Measurements from ENCODE around the gene TNXB.
"Not testable (repeated sequence)": the region's sequence is repeated elsewhere in the genome, so short reads cannot be mapped to it uniquely, and the experiment has no call there.

TNXB gene

GRCh38 chr6:32014547-32014946, 94.6 kb downstream of the TNXB start, which contains the start of gene C4B:
Gene C4B, plus strand, starts transcription at chr6:32014795. Its CDS starts 51 bp downstream, at chr6:32014846.
- H3K27ac ChIP-seq (ENCODE audit: low read depth in 2 of 2, low read length in 2 of 2); H3K36me3 ChIP-seq (ENCODE audit: control insufficient read depth in 2 of 2, insufficient read depth in 2 of 2, low read length in 2 of 2); H3K4me3 ChIP-seq (ENCODE audit: low read length in 2 of 2); H3K9ac ChIP-seq (ENCODE audit: low read depth in 1 of 2, low read length in 2 of 2); H3K4me1 ChIP-seq (ENCODE audit: control insufficient read depth in 2 of 2, insufficient read depth in 2 of 2, low read length in 2 of 2); H3K9me3 ChIP-seq (ENCODE audit: control insufficient read depth in 2 of 2, low read length in 2 of 2); H3K27me3 ChIP-seq (ENCODE audit: control insufficient read depth in 2 of 2, insufficient read depth in 2 of 2, low read length in 2 of 2): not testable (repeated sequence)

DNA sequence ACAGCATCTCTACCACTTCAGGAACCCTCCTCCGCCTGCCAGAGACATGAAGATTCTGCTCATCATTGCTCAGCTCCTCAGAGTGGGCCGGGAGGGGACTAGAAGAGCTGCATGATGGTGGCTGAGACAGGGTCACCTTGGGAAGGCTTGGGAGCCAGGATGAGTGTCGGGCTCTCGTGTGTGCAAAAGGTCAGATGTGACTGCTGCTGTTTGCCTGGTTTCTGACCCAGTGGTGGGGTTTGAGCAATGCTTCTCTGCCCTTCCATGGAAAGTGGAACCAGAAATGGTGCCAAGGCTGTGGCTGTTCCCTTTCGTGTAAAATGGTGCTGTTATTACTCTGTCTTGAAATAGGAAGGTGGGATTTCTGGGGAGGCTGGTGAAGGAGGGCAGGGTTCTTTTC, 95.4 kb downstream of the TNXB start:
- not testable (repeated sequence) for H3K9ac ChIP-seq (ENCODE audit: low read depth in 1 of 2, low read length in 2 of 2); H3K4me3 ChIP-seq (ENCODE audit: low read length in 2 of 2); H3K9me3 ChIP-seq (ENCODE audit: control insufficient read depth in 2 of 2, low read length in 2 of 2); H3K36me3 ChIP-seq (ENCODE audit: control insufficient read depth in 2 of 2, insufficient read depth in 2 of 2, low read length in 2 of 2); H3K27me3 ChIP-seq (ENCODE audit: control insufficient read depth in 2 of 2, insufficient read depth in 2 of 2, low read length in 2 of 2); H3K27ac ChIP-seq (ENCODE audit: low read depth in 2 of 2, low read length in 2 of 2); H3K4me1 ChIP-seq (ENCODE audit: control insufficient read depth in 2 of 2, insufficient read depth in 2 of 2, low read length in 2 of 2)

DNA sequence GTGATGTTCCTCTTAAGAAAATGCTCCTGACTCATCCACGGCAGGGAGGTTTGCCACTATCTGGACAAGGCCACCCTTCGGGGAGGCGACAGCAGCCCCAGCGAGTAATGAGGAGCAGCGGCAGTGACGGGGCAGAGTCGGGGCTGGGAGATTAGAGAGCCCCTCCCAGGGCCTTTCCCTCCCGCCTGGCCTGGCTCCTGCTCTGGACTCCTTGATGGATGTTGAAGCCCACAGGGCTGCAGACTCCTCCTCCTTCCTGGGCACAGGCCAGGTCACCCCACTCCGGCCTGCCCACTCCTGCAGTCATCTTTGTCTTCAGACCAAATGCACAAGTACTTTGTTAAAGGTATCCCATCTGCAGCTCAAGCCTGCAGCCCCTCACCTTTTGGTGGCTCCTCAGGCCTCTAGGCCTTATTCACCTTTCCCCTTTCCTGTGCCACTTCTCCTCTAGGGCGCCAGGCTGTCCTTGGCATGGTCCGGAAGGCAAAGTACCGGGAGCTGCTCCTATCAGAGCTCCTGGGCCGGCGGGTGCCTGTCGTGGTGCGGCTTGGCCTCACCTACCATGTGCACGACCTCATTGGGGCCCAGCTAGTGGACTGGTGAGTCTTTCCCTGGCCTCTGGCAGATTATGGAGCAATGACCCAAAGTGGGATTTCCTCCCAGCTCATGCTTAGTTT, 96.1 kb downstream of the TNXB start:
- not testable (repeated sequence) for H3K36me3 ChIP-seq (ENCODE audit: control insufficient read depth in 2 of 2, insufficient read depth in 2 of 2, low read length in 2 of 2); H3K27ac ChIP-seq (ENCODE audit: low read depth in 2 of 2, low read length in 2 of 2); H3K27me3 ChIP-seq (ENCODE audit: control insufficient read depth in 2 of 2, insufficient read depth in 2 of 2, low read length in 2 of 2); H3K9ac ChIP-seq (ENCODE audit: low read depth in 1 of 2, low read length in 2 of 2); H3K9me3 ChIP-seq (ENCODE audit: control insufficient read depth in 2 of 2, low read length in 2 of 2); H3K4me1 ChIP-seq (ENCODE audit: control insufficient read depth in 2 of 2, insufficient read depth in 2 of 2, low read length in 2 of 2); H3K4me3 ChIP-seq (ENCODE audit: low read length in 2 of 2)

DNA sequence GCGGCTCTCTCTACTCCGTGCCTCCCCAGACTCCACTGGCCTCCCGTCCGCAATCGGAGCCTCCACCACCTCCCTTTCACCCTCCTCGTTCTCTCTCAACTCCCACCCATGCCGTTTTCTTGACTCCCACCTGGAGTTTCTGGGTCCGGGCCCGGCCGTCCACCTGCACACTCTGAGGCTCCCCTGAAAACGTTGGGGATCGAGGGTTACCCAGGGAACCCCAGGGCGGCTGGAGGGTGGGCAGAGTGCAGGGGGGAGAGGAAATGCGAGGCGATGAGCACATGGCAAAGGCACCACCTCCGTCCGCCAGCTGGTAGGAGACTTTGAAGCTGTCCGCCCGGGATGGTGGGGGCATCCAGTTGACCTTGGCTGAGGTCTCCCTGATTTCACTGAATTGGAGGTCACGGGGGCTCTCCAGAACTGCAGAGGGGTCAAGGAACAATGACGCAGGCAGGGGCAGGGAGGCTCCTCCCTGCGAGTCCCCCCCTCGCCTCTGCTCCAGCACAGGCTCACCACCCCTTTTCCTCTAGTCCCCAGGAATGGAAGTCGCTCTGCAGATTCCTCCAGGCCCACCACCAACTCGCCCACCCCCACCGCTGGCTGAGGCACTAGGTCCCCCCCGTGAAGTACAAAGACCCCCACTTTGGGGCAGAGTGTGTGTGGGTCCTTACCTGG, 98.1 kb downstream of the TNXB start:
- not testable (repeated sequence) for H3K4me1 ChIP-seq (ENCODE audit: control insufficient read depth in 2 of 2, insufficient read depth in 2 of 2, low read length in 2 of 2); H3K4me3 ChIP-seq (ENCODE audit: low read length in 2 of 2); H3K27me3 ChIP-seq (ENCODE audit: control insufficient read depth in 2 of 2, insufficient read depth in 2 of 2, low read length in 2 of 2); H3K9me3 ChIP-seq (ENCODE audit: control insufficient read depth in 2 of 2, low read length in 2 of 2); H3K36me3 ChIP-seq (ENCODE audit: control insufficient read depth in 2 of 2, insufficient read depth in 2 of 2, low read length in 2 of 2); H3K27ac ChIP-seq (ENCODE audit: low read depth in 2 of 2, low read length in 2 of 2); H3K9ac ChIP-seq (ENCODE audit: low read depth in 1 of 2, low read length in 2 of 2)

- H3K27me3 ChIP-seq (ENCODE audit: control insufficient read depth in 2 of 2, insufficient read depth in 2 of 2, low read length in 2 of 2); H3K36me3 ChIP-seq (ENCODE audit: control insufficient read depth in 2 of 2, insufficient read depth in 2 of 2, low read length in 2 of 2); H3K9me3 ChIP-seq (ENCODE audit: control insufficient read depth in 2 of 2, low read length in 2 of 2); H3K9ac ChIP-seq (ENCODE audit: low read depth in 1 of 2, low read length in 2 of 2); H3K4me3 ChIP-seq (ENCODE audit: low read length in 2 of 2); H3K4me1 ChIP-seq (ENCODE audit: control insufficient read depth in 2 of 2, insufficient read depth in 2 of 2, low read length in 2 of 2); H3K27ac ChIP-seq (ENCODE audit: low read depth in 2 of 2, low read length in 2 of 2): not testable (repeated sequence)
These were observed 99.6 kb downstream of the TNXB start for GRCh38 chr6:32009537-32009936.

- H3K9me3 ChIP-seq (ENCODE audit: control insufficient read depth in 2 of 2, low read length in 2 of 2); H3K27ac ChIP-seq (ENCODE audit: low read depth in 2 of 2, low read length in 2 of 2); H3K36me3 ChIP-seq (ENCODE audit: control insufficient read depth in 2 of 2, insufficient read depth in 2 of 2, low read length in 2 of 2); H3K4me3 ChIP-seq (ENCODE audit: low read length in 2 of 2); H3K27me3 ChIP-seq (ENCODE audit: control insufficient read depth in 2 of 2, insufficient read depth in 2 of 2, low read length in 2 of 2); H3K9ac ChIP-seq (ENCODE audit: low read depth in 1 of 2, low read length in 2 of 2); H3K4me1 ChIP-seq (ENCODE audit: control insufficient read depth in 2 of 2, insufficient read depth in 2 of 2, low read length in 2 of 2): not testable (repeated sequence)
These were observed 100.5 kb downstream of the TNXB start for GRCh38 chr6:32008616-32009015.

DNA sequence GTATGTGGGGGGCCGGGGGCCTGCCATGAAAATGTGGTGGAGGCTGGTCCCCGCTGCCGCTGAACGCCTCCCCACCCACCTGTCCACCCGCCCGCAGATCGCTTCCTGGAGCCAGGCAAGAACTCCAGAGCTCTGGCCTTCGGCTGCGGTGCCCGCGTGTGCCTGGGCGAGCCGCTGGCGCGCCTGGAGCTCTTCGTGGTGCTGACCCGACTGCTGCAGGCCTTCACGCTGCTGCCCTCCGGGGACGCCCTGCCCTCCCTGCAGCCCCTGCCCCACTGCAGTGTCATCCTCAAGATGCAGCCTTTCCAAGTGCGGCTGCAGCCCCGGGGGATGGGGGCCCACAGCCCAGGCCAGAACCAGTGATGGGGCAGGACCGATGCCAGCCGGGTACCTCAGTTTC, 101.1 kb downstream of the TNXB start:
- not testable (repeated sequence) for H3K9ac ChIP-seq (ENCODE audit: low read depth in 1 of 2, low read length in 2 of 2); H3K27me3 ChIP-seq (ENCODE audit: control insufficient read depth in 2 of 2, insufficient read depth in 2 of 2, low read length in 2 of 2); H3K9me3 ChIP-seq (ENCODE audit: control insufficient read depth in 2 of 2, low read length in 2 of 2); H3K27ac ChIP-seq (ENCODE audit: low read depth in 2 of 2, low read length in 2 of 2); H3K36me3 ChIP-seq (ENCODE audit: control insufficient read depth in 2 of 2, insufficient read depth in 2 of 2, low read length in 2 of 2); H3K4me1 ChIP-seq (ENCODE audit: control insufficient read depth in 2 of 2, insufficient read depth in 2 of 2, low read length in 2 of 2); H3K4me3 ChIP-seq (ENCODE audit: low read length in 2 of 2)

GRCh38 chr6:32007086-32007485, 102.1 kb downstream of the TNXB start:
- H3K27me3 ChIP-seq (ENCODE audit: control insufficient read depth in 2 of 2, insufficient read depth in 2 of 2, low read length in 2 of 2); H3K9ac ChIP-seq (ENCODE audit: low read depth in 1 of 2, low read length in 2 of 2); H3K9me3 ChIP-seq (ENCODE audit: control insufficient read depth in 2 of 2, low read length in 2 of 2); H3K4me1 ChIP-seq (ENCODE audit: control insufficient read depth in 2 of 2, insufficient read depth in 2 of 2, low read length in 2 of 2); H3K36me3 ChIP-seq (ENCODE audit: control insufficient read depth in 2 of 2, insufficient read depth in 2 of 2, low read length in 2 of 2); H3K4me3 ChIP-seq (ENCODE audit: low read length in 2 of 2); H3K27ac ChIP-seq (ENCODE audit: low read depth in 2 of 2, low read length in 2 of 2): not testable (repeated sequence)

GRCh38 chr6:32005991-32006529, 103.1 kb downstream of the TNXB start:
- H3K27ac ChIP-seq (ENCODE audit: low read depth in 2 of 2, low read length in 2 of 2); H3K36me3 ChIP-seq (ENCODE audit: control insufficient read depth in 2 of 2, insufficient read depth in 2 of 2, low read length in 2 of 2); H3K9ac ChIP-seq (ENCODE audit: low read depth in 1 of 2, low read length in 2 of 2); H3K27me3 ChIP-seq (ENCODE audit: control insufficient read depth in 2 of 2, insufficient read depth in 2 of 2, low read length in 2 of 2); H3K9me3 ChIP-seq (ENCODE audit: control insufficient read depth in 2 of 2, low read length in 2 of 2); H3K4me1 ChIP-seq (ENCODE audit: control insufficient read depth in 2 of 2, insufficient read depth in 2 of 2, low read length in 2 of 2); H3K4me3 ChIP-seq (ENCODE audit: low read length in 2 of 2): not testable (repeated sequence)

DNA sequence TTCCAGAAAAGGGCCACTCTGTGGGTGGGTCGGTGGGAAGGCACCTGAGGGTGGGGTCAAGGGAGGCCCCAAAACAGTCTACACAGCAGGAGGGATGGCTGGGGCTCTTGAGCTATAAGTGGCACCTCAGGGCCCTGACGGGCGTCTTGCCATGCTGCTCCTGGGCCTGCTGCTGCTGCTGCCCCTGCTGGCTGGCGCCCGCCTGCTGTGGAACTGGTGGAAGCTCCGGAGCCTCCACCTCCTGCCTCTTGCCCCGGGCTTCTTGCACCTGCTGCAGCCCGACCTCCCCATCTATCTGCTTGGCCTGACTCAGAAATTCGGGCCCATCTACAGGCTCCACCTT, 103.6 kb downstream of the TNXB start:
- H3K9ac ChIP-seq (ENCODE audit: low read depth in 1 of 2, low read length in 2 of 2); H3K4me3 ChIP-seq (ENCODE audit: low read length in 2 of 2); H3K9me3 ChIP-seq (ENCODE audit: control insufficient read depth in 2 of 2, low read length in 2 of 2); H3K27ac ChIP-seq (ENCODE audit: low read depth in 2 of 2, low read length in 2 of 2); H3K4me1 ChIP-seq (ENCODE audit: control insufficient read depth in 2 of 2, insufficient read depth in 2 of 2, low read length in 2 of 2); H3K36me3 ChIP-seq (ENCODE audit: control insufficient read depth in 2 of 2, insufficient read depth in 2 of 2, low read length in 2 of 2); H3K27me3 ChIP-seq (ENCODE audit: control insufficient read depth in 2 of 2, insufficient read depth in 2 of 2, low read length in 2 of 2): not testable (repeated sequence)
